ENCODE results near the gene AHNAK2.

Gene AHNAK2

GRCh38 chr14:104895786-104896661 lies 82.2 kb downstream of the AHNAK2 start:
- Histone ChIP-seq H3K36me3 (ENCODE audit: low read length) (no peaks in the 10 kb centered on the region), H3K27ac (ENCODE audit: low read depth, low read length) (no peak overlapping the region), H3F3A (ENCODE audit: insufficient read depth) (no peaks in the 10 kb centered on the region), H3K79me2 (ENCODE audit: insufficient read depth, low read length) (no peaks in the 10 kb centered on the region), H4K20me1 (ENCODE audit: low read depth, low read length) (no peaks in the 10 kb centered on the region), H3K4me3 (ENCODE audit: insufficient read depth, low read length, poor library complexity, severe bottlenecking) (no peak overlapping the region), H3K27me3 (ENCODE audit: low read length) (no peaks in the 10 kb centered on the region), H3K4me2 (ENCODE audit: low read depth, low read length, poor library complexity, severe bottlenecking) (no peak overlapping the region), H2AFZ (ENCODE audit: low read depth, low read length, severe bottlenecking) (no peak overlapping the region), H3K9ac (ENCODE audit: low read length) (no peak overlapping the region), H3K9me2 (replicated peaks; ENCODE audit: insufficient read depth, low read length) (no peaks in the 10 kb centered on the region), H3K9me3 (ENCODE audit: insufficient read depth, low read length) (no peaks in the 10 kb centered on the region)
- TF ChIP-seq EZH2phosphoT487 (conservative IDR thresholded peaks at IDR 0.05; ENCODE audit: low read length) (no peak), CTCF (IDR thresholded peaks at IDR 0.05; ENCODE audit: insufficient read depth, low read length, poor library complexity, severe bottlenecking) (no peak)

- no peaks in the 10 kb centered on the region for H3F3A ChIP-seq (ENCODE audit: insufficient read depth)
Measured at GRCh38 chr14:104895207-104895785, 82.9 kb downstream of the AHNAK2 start.

GRCh38 chr14:104894331-104895206 lies 83.6 kb downstream of the AHNAK2 start:
- no peaks in the 10 kb centered on the region for H3F3A ChIP-seq (ENCODE audit: insufficient read depth)
- no peaks in the 10 kb centered on the region for H4K20me1 ChIP-seq (ENCODE audit: low read depth, low read length)
- no peak overlapping the region for H3K27ac ChIP-seq (ENCODE audit: low read depth, low read length)
- H3K79me2 ChIP-seq (ENCODE audit: insufficient read depth, low read length), result no peaks in the 10 kb centered on the region
- H3K36me3 ChIP-seq (ENCODE audit: low read length), result no peaks in the 10 kb centered on the region
- no peak overlapping the region for H2AFZ ChIP-seq (ENCODE audit: low read depth, low read length, severe bottlenecking)
- H3K9ac ChIP-seq (ENCODE audit: low read length), result no peak overlapping the region
- H3K9me2 ChIP-seq (replicated peaks; ENCODE audit: insufficient read depth, low read length), result no peaks in the 10 kb centered on the region
- no peaks in the 10 kb centered on the region for H3K9me3 ChIP-seq (ENCODE audit: insufficient read depth, low read length)
- H3K4me3 ChIP-seq (ENCODE audit: insufficient read depth, low read length, poor library complexity, severe bottlenecking), result no peak overlapping the region
- H3K27me3 ChIP-seq (ENCODE audit: low read length), result no peaks in the 10 kb centered on the region
- TF ChIP-seq EZH2phosphoT487 (conservative IDR thresholded peaks at IDR 0.05; ENCODE audit: low read length) (no peak), CTCF (IDR thresholded peaks at IDR 0.05; ENCODE audit: insufficient read depth, low read length, poor library complexity, severe bottlenecking) (no peak)
- no peak overlapping the region for H3K4me2 ChIP-seq (ENCODE audit: low read depth, low read length, poor library complexity, severe bottlenecking)

More at GRCh38 chr14:104895207-104895785, 82.9 kb downstream of the AHNAK2 start:
- H3K9me3 ChIP-seq (ENCODE audit: insufficient read depth, low read length), result no peaks in the 10 kb centered on the region
- H3K9ac ChIP-seq (ENCODE audit: low read length), result no peak overlapping the region
- no peak overlapping the region for H3K4me3 ChIP-seq (ENCODE audit: insufficient read depth, low read length, poor library complexity, severe bottlenecking)
- H3K27ac ChIP-seq (ENCODE audit: low read depth, low read length), result no peak overlapping the region
- no peaks in the 10 kb centered on the region for H3K79me2 ChIP-seq (ENCODE audit: insufficient read depth, low read length)
- H3K36me3 ChIP-seq (ENCODE audit: low read length), result no peaks in the 10 kb centered on the region
- H3K27me3 ChIP-seq (ENCODE audit: low read length), result no peaks in the 10 kb centered on the region
- no peaks in the 10 kb centered on the region for H3K9me2 ChIP-seq (replicated peaks; ENCODE audit: insufficient read depth, low read length)
- no peak overlapping the region for H2AFZ ChIP-seq (ENCODE audit: low read depth, low read length, severe bottlenecking)
- H4K20me1 ChIP-seq (ENCODE audit: low read depth, low read length), result no peaks in the 10 kb centered on the region
- no peak for TF ChIP-seq EZH2phosphoT487 (conservative IDR thresholded peaks at IDR 0.05; ENCODE audit: low read length)
- TF ChIP-seq CTCF (IDR thresholded peaks at IDR 0.05; ENCODE audit: insufficient read depth, low read length, poor library complexity, severe bottlenecking), result no peak
- no peak overlapping the region for H3K4me2 ChIP-seq (ENCODE audit: low read depth, low read length, poor library complexity, severe bottlenecking)
